ENCODE data around the gene OXNAD1.

Gene OXNAD1

DNA sequence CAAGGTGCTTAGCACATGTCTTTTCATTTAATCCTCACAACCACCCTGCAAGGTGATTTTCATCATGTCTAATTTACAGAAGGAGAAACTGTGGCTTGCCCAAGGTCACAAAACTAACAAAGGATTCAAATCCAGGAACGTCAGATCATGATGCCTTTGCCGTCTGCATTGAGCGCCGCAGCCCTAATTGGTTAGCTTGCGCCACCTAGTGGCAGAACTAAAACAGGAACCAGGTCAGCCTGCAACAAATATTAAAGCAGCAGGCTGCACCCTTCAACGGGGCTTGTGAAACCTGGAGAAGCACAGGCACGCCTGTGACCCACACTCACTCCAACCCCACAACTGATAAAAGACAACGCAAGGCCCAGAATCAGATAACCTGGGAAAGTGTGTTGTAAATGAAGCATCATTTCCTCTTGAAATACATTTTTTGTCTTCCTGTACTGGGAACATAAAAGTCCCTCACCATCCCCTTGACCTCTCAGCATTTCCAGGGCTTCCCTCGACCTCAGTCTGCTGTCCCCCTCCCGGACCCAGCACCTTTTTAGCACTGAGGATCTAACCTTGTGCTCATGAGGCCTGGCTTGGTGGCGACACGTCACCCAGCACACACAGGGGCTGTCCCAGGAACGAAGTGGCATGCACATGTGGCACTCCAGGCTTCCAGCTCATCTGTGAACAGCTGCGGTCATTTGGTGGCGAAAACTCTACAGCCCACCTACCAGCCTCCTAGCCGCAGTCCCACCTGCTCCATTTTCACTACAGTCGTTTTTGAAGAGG lies 17.5 kb upstream of the OXNAD1 start:
- DNase-seq, result peak; percentile 18

DNA sequence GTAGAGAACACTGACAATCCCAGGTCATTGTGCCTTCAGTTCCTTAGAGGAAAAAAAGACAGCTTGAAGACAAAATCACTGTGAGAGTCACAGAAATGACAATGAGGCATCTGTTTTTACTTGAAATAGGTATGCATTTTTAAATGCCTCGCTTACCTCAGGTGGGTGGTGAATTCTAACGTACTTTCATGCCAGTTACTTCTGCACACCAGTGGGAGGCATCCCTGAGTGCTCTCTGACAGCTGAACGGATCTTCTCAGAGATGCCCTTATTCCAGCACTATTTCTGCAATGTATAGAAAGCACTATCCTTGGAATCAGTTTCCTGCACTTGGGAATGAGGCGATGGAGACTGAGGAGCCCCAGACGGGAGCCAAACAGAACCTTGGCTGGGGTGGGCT lies 16.5 kb upstream of the OXNAD1 start:
- DNase-seq, result no peak

DNA sequence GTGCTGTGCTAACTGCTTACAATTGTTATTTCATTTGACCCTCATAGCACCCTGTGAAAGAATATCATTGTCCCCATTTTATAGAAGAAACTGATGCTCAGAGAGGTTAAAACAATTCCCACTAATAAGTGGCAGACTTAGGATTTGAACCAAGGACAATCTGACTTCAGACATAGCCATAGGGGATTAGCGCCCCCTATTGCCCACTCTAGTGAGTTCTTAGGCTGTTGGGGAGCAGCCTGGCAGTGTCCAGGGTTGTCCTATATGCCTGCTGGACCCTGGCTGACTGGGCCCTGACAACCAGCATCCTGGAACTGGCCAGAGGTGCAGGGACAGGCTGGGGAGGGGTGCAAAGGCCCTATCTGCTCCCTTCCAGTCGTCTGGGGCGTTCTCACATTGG lies 15.7 kb upstream of the OXNAD1 start:
- no peak for DNase-seq

DNA sequence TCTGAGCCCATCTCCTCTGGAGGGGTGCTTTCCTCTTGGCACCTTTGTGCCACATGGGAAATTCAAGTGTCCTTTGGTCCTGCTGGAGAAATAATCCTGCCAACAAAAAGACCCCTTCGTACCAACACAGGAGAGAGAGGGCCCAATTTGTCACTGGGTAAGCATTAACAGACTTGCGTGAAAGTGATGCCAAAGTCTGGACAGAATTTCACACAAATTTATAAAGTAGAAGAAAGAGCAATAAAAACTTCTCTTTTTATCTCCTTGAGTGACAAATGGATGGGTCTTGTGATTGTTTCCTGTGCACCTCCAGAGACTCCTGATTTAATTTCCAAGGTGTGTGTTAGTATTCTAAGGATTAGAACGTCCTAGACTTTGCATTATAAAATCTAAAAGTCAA lies 15.1 kb upstream of the OXNAD1 start:
- no peak for DNase-seq

DNA sequence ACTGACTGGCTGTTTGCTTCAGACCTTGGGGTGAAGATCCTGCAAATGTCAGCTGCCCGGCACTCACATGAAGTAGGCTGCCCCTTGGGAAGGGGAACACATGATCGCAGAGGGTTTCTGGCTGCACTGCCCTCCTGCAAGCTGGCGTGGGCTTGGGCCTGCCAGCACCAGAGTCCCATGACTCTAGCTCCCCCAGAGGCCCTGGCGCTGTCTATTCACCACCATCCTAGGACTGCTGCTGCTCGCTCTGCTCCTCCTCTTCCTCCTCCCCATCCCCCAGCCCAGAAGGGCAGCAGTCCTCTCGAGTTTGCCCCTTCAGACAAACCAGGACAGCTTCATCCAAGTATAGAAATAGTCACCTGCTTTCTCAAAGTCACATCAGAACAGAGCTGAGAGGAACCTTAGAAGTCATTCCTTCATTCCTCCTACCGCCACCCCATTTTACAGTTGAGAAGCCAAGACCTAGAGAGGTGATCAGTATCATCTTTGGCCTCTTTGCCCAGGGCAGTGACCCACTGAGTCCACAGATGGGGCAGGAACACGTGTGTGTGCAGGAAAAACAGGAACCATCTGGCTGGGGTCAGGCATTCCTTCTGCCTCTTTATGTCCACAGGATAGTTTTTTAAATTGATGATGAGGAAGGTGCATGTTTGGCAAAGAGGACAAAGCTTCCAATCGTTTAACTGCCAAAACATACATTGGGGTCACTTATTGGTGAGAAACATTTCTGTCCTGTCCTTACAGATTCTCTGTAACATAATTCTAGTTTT lies 13.5 kb upstream of the OXNAD1 start:
- no peak for DNase-seq

DNA sequence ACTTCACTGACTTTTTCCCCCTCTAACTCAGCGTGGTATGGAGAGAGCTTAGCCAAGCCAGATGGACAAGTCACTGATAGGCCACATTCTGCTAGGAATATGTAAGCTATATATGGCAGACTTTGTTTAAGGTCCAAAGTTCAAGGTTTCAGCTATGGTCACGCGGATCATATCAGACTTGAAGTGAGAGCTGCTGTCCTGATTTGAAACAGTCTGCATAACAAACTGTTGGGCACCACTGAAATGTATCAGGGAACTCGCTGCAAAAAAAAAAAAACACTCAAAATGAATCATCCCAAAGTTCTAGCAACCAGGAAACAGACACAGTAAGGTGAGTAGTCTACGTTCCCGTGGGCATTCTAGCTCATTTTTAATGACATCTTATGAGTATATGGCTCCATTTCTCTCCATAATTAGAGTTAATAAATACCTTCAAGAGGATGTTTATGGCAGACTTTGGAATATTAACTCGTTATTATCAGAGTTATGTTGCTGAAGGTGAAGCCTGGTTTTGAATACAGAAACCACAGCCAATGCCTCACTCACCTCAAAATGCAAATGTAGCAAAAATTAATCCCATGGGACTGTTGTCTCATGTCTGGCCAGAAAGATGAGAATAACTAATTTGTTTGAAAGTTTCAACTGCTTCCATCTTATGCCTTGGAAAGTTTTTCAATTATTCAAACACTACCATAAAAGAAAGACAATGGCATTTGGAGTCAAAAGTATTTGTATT lies 12.6 kb upstream of the OXNAD1 start:
- no peak for DNase-seq

DNA sequence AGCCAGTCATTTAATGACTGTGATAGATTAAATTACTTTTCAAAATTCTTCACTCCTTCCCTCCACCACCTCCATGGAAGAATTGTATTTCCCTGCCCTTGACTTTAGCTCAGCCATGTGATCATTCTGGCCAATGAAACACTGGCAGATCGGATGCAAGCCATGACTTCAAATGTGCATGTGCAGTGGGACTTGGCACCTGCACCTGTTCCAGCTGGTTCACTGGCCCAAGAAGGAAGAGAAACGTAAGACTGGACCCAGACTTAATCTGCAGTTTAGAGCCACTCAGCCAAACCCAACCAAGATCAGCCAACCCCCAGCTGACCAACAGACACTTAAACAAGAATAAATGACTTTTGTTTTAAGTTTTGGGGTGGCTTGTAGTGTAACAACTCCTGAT lies 12.0 kb upstream of the OXNAD1 start:
- no peak for DNase-seq

DNA sequence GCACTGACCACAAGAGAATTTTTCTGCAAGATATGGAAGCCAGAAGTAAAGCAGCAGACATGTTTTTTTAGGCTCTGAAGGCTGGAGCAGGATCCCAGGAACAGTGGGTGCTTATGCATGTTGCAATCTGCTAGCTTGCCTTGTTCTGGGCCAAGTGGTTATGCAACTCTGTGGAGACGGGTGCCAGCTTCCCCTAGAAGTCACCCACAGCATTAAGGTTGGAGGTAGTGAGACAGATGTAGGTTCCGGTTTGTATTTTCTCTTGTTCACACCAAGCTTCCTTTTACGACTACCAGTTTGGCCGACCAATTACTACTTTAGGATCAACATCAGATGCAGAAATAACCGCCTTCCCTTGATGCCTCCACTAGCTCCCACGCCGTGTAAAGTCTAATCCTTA lies 11.4 kb upstream of the OXNAD1 start:
- DNase-seq, result no peak

DNA sequence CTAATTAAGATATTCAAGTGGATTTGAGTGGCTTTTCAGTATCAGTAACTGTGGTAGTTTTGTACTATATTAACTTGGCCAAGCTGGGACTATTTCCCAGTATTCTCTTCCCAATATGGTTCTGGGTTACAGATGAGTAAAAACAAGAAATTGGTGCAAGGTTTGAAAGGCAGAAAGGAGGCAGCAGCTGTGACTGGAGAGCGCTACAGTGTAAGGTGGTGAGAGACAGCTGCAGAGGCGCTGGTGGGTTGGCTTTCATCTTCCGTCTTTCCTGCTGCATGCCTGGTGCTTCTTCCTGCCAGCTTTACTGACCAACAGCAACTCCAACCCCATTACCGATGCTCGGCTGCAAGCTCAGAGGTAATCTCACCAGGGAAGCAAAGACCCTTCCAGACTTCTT lies 10.1 kb upstream of the OXNAD1 start:
- DNase-seq, result no peak

DNA sequence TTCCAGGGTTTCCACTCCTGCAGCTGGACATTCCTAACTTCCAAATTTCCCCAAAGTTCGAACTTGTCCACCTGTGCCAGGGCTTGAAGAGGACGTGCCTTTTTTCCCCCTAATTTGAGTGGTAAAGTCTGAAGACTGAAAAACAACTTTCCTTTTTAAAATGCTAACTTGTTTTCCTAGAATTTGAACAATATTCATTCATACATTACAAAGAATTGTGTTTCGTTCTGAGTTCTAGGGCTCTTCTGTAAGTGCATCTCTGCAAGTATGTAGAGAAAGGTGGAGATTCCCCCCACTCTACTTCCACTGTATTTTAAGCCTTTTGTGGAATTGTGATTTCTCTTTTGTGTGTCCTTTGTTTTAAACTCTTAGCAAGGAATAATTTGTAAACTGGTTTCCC lies 9.7 kb upstream of the OXNAD1 start:
- DNase-seq, result no peak

DNA sequence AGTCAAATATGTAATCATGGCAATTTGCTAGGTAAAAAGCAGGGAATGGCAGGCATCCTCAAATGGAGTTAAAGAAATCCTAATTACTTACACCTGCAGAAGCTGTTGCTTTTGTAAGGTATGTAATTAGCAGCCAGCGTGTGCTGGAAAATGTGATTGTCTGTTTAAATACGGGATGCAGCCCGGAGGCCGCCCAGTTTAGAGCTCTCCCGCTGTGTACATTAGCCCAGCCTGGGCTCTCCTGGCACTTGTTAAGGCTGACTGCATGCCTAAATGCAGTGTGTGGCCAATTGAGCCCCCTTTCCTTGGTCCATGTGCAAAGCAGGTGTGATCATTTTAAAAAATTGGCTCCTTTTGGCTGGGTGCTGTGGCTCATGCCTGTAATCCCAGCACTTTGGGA lies 9.3 kb upstream of the OXNAD1 start:
- DNase-seq, result no peak

DNA sequence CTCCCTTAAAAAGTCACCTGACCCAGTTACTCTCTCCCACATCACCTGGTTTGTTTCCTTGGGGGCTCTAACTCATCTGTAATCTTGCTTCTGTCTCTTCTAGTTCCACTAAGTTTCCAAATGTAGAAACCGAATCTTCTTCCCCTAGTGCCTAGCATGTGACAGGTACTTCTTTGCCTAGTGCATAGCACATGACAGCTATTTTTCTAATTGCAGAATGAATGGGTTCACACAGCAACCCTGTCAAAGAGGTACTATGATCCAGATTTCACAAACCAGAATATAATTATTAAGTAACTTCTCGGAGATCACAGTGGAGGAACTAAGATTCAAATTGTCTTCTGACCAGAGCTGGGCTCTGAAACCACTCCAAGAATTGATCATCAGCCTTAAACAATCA lies 7.7 kb upstream of the OXNAD1 start:
- no peak for DNase-seq

DNA sequence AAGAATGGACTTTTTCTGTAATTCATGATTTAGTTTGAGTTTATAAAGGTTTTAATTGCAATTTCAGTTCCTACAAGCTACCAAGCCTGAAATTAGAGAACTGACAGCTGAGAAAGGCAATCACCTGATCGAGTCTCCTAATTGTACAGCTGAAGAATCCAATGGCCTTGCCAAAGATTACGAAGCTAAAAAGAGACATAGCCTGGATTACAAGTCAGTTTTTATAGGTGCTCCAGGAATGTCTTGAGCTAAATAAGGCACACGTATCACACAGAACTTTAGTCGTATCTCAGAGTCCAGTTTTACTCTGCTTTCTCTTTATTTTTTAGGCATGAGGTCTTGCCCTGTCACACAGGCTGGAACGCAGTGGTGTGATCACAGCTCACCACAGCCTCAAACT lies 6.8 kb upstream of the OXNAD1 start:
- DNase-seq, result no peak

DNA sequence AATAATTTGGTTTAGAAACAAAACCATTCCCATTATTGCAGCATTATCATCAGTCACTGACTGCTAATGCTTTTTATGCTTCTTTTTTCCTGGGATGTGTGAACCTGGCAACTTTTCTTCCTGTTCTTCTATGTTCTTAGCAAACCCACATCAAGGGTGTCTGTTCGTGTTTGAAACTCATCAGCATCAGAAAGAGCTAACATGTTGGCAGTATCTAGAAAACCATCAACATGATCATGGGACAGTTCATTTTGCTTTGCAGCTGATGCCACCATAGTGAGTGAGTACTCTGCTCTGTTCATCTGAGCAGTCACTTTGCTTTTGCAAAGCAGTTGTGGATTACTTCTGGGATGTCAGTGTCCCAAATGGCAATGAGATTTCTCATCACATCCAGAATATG lies 6.1 kb upstream of the OXNAD1 start:
- no peak for DNase-seq

DNA sequence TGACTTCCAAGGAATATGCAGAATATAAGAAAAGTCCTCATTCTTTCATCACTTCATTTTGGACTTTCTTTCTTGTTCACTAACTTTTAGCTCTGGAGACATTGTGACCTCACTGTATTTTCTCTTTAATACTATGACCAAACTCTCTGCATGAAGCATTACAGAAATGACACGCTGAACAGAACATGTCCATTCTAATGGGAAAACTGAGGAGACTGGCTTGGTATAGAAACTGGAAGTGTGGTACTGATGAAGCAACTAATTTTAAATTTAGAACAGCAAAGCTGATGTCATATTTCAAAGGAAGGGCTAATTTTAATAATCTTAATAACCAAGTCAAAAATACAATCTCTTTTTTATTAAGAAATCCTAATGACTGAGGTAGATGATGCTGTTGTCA lies 5.0 kb upstream of the OXNAD1 start:
- no peak for DNase-seq

DNA sequence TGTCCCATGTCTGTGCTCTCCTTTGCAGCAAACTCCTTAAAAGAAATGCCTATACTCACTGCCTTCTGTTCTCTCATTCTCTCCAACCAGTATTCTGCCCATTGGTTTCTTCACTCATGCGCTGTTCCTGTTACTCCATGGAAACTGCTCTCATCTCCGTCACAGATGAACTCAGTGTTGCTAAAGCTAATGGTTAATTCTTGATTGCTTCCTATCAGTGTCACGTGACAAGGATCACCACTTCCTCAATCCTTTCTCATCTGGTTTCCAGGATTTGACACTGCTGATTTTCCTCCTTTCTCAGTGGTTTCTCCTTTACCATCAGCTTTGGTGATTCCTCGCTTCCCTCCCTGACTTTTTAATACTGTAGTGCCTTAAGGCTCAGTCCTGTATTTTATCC lies 2.8 kb upstream of the OXNAD1 start:
- DNase-seq, result no peak

DNA sequence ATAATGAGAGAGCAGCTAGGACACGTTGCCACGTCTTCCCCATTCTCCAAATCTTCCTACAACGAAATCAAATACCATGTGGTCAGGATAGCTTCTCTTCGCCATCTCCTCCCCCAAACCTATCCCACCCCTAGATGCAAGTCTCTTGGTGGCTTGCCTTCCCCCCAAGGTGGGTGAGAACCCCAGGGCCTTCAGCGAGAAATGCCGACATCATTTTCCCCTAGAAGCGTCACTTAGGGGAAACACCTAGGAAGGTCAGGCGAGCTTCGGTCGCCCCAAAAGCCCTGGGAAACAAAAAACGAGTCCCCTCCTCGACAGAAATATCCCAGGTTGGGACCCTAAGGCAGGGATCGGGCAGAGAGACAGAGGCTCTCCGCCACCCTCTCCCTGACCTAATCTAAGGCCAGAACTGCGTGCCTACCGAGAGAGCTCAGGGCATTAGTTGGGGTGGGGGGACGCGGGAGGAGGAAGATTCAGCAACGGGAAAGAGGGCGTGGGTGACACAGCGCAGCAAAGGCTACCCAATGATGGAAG lies 771 bp upstream of the OXNAD1 start:
- DNase-seq, result no peak

DNA sequence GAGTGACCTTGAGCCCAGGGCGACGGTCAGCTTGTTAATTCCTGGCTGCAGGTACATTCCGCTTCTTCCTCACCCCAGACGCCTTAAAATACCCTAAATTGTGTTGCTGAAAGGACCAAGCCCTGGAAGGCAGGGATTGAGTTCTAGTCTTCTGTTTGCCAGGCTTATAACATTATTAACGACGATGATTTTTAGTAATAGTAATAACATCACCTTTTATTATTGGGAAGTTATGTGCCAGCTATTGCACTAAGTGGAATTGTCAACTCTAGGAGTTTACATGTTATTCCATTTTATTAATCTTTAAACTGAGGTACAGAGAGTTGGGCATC lies 409 bp downstream of the OXNAD1 start:
- DNase-seq, result no peak

DNA sequence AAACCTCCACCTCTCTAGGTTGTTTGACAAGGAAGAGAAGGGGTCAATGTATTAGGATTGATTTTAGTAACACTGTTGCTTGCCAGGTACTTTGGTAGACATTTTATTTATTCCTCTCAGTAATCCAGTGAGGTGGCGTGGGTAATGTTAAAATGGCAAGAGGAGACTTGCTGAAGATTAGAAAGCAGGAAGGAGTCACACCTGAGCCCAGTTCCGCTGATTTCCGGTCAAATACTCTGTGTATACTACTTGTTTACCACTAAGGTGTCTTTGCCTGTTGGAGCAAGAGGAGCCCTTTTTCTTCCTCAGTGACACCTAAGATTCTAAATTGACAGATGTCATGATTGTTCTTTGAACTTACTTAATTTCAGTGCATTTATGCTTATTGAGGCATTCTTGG lies 1.7 kb downstream of the OXNAD1 start:
- DNase-seq, result no peak

DNA sequence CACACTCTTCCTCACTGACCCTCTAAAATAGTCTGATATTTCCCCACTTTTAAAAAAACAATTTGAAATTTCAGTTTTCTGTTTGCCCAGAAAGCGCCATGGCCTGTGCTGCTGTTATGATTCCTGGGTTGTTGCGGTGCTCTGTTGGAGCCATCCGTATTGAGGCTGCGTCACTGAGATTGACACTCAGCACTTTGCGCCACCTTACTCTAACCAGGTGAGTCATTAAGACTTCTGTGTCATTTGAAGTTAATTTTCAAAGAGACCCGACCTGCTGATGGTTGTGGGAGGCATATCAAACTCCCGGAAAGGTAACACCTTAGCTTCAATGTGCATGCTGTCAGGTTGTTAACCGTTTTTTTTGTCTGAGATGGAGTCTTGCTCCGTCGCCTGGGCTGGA lies 5.8 kb downstream of the OXNAD1 start:
- no peak for DNase-seq

DNA sequence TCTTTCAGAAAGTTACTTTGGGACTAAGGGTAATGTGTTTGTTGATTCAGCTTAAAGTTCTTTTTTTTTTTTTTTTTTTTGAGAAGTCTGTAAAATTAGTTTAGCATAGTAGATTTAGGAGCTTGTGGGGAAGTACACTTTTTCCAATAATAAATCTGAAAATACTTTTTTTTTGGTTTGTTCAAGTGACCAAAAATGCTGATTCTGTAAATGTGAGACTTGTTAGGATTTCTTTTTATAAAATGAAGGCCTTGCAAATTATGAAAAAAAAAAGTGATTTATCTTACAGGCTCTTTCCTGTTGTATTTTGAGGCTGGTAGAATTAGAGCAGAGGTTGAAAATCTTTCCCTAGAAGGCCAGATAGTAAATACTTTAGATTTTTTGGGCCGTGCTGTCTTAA lies 7.6 kb downstream of the OXNAD1 start:
- no peak for DNase-seq

DNA sequence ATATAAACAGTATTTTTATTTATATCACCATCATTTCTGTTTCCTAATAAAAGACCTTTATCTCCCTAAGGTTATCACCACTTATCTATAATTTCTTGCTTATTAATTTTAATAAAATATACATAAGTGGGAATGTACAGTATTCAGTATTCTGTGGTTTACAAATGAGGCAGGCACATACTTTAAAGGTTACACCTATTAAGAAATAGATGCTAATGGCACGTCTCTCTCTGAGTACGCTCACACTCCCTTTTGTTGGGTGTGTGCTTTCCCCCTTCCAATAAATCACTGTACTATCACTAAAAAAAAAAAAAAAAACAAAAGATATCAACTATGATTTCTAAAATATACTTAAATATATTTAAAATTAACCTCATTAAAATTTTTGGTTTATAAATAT lies 8.9 kb downstream of the OXNAD1 start:
- DNase-seq, result no peak

DNA sequence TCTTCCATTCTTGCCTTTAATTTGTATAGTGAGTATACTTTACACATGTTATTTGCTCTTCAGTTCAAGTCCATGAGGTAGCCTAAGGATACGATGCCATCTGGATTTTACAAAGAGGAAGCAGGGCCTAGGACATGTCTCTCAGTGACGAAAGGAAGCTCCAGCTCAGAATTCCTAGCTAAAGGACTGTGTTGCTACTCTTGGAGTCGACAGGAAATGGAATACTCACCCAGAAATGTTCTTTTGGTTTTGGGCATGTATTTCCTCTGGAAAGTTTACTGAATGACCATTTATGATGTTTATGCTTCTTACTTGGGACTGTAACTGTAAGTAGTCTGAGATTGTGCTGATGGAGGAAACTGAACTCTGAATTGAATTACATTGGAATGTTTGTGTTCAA lies 12.5 kb downstream of the OXNAD1 start:
- DNase-seq, result no peak
